HG03520 (cell line): Measurements from ENCODE around the gene HAGHL.
A peak's percentile ranks its signal among the peaks of the same experiment; 100 is the strongest.

ENCODE experiments used
- ATAC-seq: cut with Tn5 transposase; IDR thresholded peaks from one replicate; pipeline ENCODE4 v1.9.1; 2021; ENCODE audit warnings: mild to moderate bottlenecking, moderate library complexity; ENCODE audit not compliant: unreplicated experiment

The HAGHL gene

DNA sequence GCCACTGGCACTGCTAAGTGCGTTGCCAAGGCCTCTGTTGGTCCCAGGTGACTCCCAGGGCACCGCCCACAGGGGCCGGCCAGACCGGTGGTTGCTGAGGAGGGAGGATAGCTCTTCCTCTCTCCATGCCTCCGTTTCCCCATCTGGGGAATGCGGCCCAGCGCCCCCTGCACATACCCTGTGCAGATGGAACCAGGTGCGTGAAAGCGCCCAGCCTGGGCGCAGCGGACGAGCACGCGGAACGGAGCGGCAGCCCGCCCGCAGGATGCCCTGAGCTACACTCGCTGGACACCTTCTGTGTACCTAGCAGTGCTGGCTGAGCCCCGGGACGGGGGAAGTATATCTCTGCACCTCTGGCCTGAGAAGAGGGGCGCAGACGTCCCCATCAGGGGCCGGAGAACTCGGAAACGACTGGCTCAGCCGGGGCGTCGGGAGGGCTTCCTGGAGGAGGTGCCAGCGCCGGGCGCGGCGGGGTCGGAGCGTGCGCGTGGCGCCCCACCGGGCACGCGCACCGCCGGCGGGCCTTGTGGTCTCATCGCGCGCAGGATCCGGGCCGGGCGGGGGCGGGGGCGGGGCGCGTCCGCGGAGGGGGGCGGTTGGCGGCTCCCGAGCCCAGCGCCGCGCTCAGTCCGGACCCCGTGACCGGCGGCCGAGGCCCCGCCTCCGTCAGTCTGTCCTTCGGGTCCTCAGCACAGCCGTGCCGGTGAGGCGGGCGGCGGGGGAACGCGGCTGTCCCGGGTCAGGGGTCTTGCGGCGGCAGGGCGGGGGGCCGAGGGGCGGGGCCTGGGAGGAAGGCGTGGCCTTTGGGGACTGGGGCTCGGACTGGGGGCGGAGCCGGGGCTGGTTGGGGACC is at the start of gene HAGHL, which contains the start of gene CCDC78:
Gene HAGHL (plus strand): TSS at position 669 of the 853 bp plus-strand sequence. CDS start 404 bp downstream, outside the sequence.
Gene CCDC78 (minus strand): TSS at position 6 of the 853 bp plus-strand sequence. CDS start 76 bp downstream, outside the sequence.
- ATAC-seq = no peak

GRCh38 chr16:677316-678190 is 49.4 kb upstream of the HAGHL start:
- ATAC-seq = no peak

GRCh38 chr16:678209-678857 is 48.6 kb upstream of the HAGHL start:
- ATAC-seq = no peak

DNA sequence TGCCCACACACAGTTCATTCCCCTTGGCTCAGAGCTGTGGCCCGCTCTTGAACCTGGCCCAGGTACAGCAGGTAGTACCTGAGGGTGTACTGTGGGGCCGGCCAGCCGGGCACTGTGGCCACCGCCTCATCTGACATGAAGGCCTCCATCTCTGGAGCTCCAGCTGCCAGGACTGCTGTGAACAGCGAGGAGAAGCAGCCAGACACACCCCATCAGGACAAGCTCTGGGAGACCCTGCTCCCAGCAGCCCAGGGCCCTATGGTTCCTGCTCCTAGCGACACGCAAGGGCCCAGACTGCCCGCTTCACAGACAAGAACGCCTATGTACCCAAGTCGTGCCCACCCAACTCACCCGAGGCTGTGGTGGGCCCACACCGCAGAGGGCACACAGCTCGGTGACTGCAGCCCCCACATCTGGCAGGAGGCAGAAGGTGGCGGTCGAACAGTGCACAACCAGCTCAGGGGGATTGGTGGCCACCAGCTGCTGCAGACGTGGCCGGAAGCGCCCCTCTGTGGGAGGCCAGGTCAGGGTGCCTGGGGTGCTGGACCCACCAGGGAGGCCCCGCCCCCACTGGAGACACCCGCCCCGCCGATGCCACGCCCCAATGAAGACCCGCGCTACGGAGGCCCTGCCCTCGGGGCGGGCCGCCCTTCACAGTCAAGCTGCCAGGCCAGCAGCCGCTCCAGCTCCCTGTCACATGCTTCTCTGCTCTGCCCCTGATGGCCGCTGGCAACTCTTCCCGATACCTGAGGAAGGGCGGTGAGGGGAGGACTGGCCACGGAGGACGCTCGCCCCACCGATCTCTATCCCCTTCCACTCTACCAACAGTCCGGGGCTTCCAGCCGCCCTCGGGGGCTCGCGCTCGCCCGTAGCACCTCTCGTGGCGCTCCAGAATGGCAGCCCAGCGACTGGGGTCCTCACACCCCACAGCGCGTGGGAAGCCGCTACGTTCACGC is 47.8 kb upstream of the HAGHL start:
- ATAC-seq = no peak

DNA sequence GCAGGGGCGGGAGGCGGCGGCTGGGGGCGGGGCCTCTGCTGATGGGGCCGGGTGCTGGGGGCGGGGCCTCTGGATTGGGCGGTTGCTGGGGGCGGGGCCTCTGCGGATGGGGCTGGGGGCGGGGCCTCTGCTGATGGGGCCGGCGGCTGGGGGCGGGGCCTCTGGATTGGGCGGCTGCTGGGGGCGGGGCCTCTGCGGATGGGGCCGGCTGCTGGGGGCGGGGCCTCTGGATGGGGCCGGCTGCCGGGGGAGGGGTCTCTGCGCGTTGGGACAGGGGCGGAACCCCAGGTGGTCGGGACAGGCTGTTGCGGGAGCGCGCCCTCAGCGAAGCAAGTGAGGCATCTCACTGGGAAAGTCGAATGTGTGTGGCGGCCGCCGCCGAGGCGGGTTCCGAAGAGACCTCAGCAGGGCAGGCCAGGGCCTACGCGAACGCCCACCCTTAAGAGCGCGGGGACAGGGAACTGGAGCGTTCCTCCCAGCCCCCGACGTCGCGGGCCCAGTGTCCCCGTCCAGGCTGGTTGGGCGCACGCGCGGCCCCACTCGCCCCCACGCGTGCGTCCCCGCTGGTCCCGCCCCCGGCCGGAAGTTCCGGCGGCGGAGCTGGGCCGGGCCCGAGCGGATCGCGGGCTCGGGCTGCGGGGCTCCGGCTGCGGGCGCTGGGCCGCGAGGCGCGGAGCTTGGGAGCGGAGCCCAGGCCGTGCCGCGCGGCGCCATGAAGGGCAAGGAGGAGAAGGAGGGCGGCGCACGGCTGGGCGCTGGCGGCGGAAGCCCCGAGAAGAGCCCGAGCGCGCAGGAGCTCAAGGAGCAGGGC is 46.9 kb upstream of the HAGHL start, which contains the start of gene STUB1:
Gene STUB1 (plus strand): TSS at position 597 of the 811 bp plus-strand sequence. CDS start 116 bp downstream, at position 713.
- peak; percentile 38 for ATAC-seq

GRCh38 chr16:680625-680945 is 46.3 kb upstream of the HAGHL start:
- no peak for ATAC-seq

- ATAC-seq = no peak
These were observed 45.8 kb upstream of the HAGHL start for GRCh38 chr16:680967-681745.

- ATAC-seq = no peak
These were observed 45.0 kb upstream of the HAGHL start for GRCh38 chr16:681746-682427.

GRCh38 chr16:682493-683395 is 44.2 kb upstream of the HAGHL start:
- ATAC-seq = no peak

GRCh38 chr16:683396-684070 is 43.4 kb upstream of the HAGHL start:
- ATAC-seq = no peak

DNA sequence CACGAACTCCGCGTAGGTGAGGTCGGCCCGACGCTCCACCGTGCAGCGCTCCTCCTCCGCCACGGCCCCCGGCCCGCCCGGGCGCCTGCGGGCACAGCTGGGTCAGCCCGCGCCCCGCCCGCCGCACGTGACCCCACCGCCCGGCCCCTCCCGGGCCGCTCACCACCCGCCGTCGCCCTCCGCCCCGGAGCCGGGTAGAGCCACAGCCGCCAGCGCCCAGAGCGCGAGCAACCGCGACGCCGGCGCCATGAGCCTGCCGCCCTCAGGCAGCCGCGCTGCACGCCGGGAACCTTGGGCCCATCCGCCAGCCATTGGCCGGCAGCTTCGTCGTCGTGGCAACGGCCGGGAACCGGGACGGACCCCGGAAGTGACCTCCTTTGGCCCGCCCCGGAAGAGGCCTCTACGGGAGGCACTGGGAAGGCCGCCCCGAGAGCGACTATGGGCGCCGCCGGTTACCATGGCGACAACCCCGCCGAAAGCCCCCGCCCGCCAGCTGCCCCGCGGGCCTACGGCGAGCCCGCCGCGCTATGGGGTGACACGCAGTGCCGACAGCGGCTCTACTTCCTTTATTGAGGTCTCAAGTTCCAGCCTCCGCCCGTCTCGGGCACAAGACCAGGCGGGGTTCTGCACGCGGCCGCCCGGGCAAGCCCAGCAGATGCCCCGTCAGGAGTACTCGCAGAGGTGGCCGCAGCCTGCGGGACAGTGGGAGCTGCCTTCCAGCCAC is 42.7 kb upstream of the HAGHL start, which contains the start of gene JMJD8:
Gene JMJD8 (minus strand): TSS at position 264 of the 724 bp plus-strand sequence. CDS start 15 bp downstream, at position 249.
- ATAC-seq = peak; percentile 69

DNA sequence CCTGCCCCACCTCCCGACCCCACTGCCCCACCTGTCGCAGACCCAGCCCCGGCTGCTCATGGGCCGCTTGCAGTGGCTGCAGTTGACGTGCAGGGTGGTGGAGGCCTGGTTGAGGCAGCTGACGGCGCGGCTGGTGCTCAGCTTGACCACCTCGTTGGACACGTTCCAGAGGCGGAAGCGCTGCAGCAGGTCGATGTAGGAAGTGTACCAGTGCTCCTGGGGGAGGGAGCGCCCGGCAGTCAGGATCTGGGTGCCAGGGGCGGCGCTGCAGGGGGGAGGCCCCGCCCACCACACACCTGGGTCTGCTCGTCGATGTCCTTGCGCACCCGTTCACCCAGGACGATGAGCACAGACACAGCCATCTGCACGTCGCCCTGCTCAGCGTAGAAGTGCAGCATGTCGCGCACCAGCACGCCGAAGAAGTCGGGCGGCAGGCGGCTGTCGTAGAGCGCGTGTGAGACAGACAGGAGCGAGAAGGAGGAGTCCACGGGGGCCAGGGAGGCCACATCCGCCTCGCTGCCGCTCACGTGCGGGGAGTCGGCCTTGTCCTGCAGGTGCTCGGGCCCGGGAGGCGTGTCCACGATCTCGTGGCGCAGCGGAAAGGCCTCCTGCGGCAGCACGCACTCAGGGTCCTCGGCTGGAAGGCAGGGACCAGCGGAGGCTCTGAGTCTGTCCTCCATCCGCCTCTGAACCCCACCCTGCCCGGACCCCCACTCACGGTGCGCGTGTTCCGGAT is 41.8 kb upstream of the HAGHL start:
- ATAC-seq = no peak

DNA sequence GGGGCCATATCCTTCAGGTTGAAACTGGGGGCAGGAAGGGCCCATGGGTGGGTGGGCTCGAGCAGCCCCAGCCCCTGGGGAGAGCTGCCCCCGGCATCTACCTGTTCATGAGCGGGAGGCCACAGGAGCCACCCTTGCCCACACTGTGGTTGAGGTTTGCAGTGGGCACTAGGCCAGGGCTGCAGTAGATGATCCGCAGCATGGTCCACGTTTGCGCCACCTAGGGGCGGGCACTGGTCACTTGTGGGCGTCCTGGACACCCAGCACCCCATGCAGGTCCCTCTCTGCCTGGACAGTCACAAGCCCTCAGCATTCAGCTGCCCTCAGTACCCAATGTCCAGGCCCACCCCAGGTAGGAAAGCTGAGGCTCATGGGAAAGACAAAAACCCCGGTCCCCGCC is 40.9 kb upstream of the HAGHL start:
- no peak for ATAC-seq

- ATAC-seq = no peak
These were observed 40.2 kb upstream of the HAGHL start for GRCh38 chr16:686459-687260.
